SH-SY5Y (cell line): ENCODE results near the gene AMOTL2.

ENCODE experiments used
- GATA2 ChIP-seq: IDR thresholded peaks from 2 replicates; pipeline ENCODE4 v1.6.1; 2011; ENCODE audit warnings: mild to moderate bottlenecking, low read depth, low read length
- GATA3 ChIP-seq: IDR thresholded peaks from 2 replicates; pipeline ENCODE4 v1.6.1; 2011; ENCODE audit warnings: low read depth, mild to moderate bottlenecking, low read length, moderate library complexity

GRCh38 chr3:134353831-134354611 lies 20.2 kb downstream of the AMOTL2 start:
- TF ChIP-seq GATA2: no peak
- no peak for TF ChIP-seq GATA3
